Epithelial cell of esophagus (primary cell): ENCODE results near the gene AATF.
A peak's percentile ranks its signal among the peaks of the same experiment; 100 is the strongest.

Source experiments
- DNase-seq: peaks from one replicate; pipeline ENCODE4 v3.0.0; 2010; ENCODE audit warnings: low read depth
- H3K4me3 ChIP-seq: 2 replicates; pipeline ENCODE4 v1.5.1; 2011; ENCODE audit warnings: mild to moderate bottlenecking, low read length, control low read depth
- CTCF ChIP-seq: IDR thresholded peaks from 2 replicates; pipeline ENCODE4 v1.5.1; 2011; ENCODE audit warnings: low read depth, mild to moderate bottlenecking, low read length, control low read depth, inconsistent platforms; ENCODE audit not compliant: insufficient read depth; ENCODE audit errors: missing control alignments

Gene AATF

GRCh38 chr17:37092071-37092470 is 143.3 kb downstream of the AATF start:
- H3K4me3 ChIP-seq: no peak overlapping the region
- DNase-seq: peak; percentile 69
- TF ChIP-seq CTCF: no peak

- H3K4me3 ChIP-seq: no peak overlapping the region
- DNase-seq: no peak
- no peak for TF ChIP-seq CTCF
These were observed 143.9 kb downstream of the AATF start for GRCh38 chr17:37092701-37093100.

- no peak overlapping the region for H3K4me3 ChIP-seq
- TF ChIP-seq CTCF: no peak
- no peak for DNase-seq
These were observed 145.6 kb downstream of the AATF start for GRCh38 chr17:37094391-37094790.

GRCh38 chr17:37096071-37096470 is 147.3 kb downstream of the AATF start:
- no peak overlapping the region for H3K4me3 ChIP-seq
- no peak for DNase-seq
- no peak for TF ChIP-seq CTCF

- DNase-seq: no peak
- no peak for TF ChIP-seq CTCF
- no peak overlapping the region for H3K4me3 ChIP-seq
These were observed 148.4 kb downstream of the AATF start for GRCh38 chr17:37097154-37097553.

GRCh38 chr17:37098152-37098551 is 149.4 kb downstream of the AATF start:
- no peak for TF ChIP-seq CTCF
- no peak overlapping the region for H3K4me3 ChIP-seq
- no peak for DNase-seq

GRCh38 chr17:37098910-37099664 is 150.3 kb downstream of the AATF start:
- TF ChIP-seq CTCF: no peak
- peak; percentile 70 for DNase-seq
- no peak overlapping the region for H3K4me3 ChIP-seq
